ENCODE measurements around the gene NAT8.
"Not testable (repeated sequence)": the region's sequence is repeated elsewhere in the genome, so short reads cannot be mapped to it uniquely, and the experiment has no call there.

Gene NAT8

GRCh38 chr2:73611867-73612266, 30.4 kb downstream of the NAT8 start:
- Histone ChIP-seq H3K4me3 (ENCODE audit: low read length, poor library complexity, severe bottlenecking) (no peak overlapping the region), H3K4me1 (ENCODE audit: insufficient read depth, low read length, poor library complexity, severe bottlenecking) (no peaks in the 10 kb centered on the region), H3K9me2 (replicated peaks; ENCODE audit: low read depth, low read length) (no peaks in the 10 kb centered on the region), H2AFZ (ENCODE audit: low read length) (no peak overlapping the region), H3K27me3 (ENCODE audit: insufficient read depth, low read length, poor library complexity, severe bottlenecking) (no peaks in the 10 kb centered on the region), H3F3A (ENCODE audit: low read depth) (no peaks in the 10 kb centered on the region), H3K9me3 (ENCODE audit: insufficient read depth, low read depth, low read length) (no peaks in the 10 kb centered on the region), H4K20me1 (ENCODE audit: insufficient read depth, low read length, poor library complexity, severe bottlenecking) (no peaks in the 10 kb centered on the region), H3K79me2 (ENCODE audit: insufficient read depth, low read length) (no peaks in the 10 kb centered on the region), H3K9ac (ENCODE audit: low read depth, low read length, poor library complexity, severe bottlenecking) (no peak overlapping the region), H3K36me3 (ENCODE audit: insufficient read depth, low read length) (no peaks in the 10 kb centered on the region), H3K4me2 (ENCODE audit: low read depth, low read length, poor library complexity, severe bottlenecking) (no peak overlapping the region)
- no peak for TF ChIP-seq CTCF (conservative IDR thresholded peaks at IDR 0.05; ENCODE audit: low read length)
- no peak for TF ChIP-seq EZH2phosphoT487 (IDR thresholded peaks at IDR 0.05; ENCODE audit: borderline replicate concordance)

- Histone ChIP-seq H3F3A (ENCODE audit: low read depth) (no peaks in the 10 kb centered on the region), H4K20me1 (ENCODE audit: insufficient read depth, low read length, poor library complexity, severe bottlenecking) (no peaks in the 10 kb centered on the region), H3K9me3 (ENCODE audit: insufficient read depth, low read depth, low read length) (no peaks in the 10 kb centered on the region), H3K4me3 (ENCODE audit: low read length, poor library complexity, severe bottlenecking) (no peak overlapping the region), H3K9me2 (replicated peaks; ENCODE audit: low read depth, low read length) (no peaks in the 10 kb centered on the region), H3K79me2 (ENCODE audit: insufficient read depth, low read length) (no peaks in the 10 kb centered on the region), H3K9ac (ENCODE audit: low read depth, low read length, poor library complexity, severe bottlenecking) (no peak overlapping the region), H3K4me1 (ENCODE audit: insufficient read depth, low read length, poor library complexity, severe bottlenecking) (no peaks in the 10 kb centered on the region), H3K4me2 (ENCODE audit: low read depth, low read length, poor library complexity, severe bottlenecking) (no peak overlapping the region), H3K36me3 (ENCODE audit: insufficient read depth, low read length) (no peaks in the 10 kb centered on the region), H2AFZ (ENCODE audit: low read length) (no peak overlapping the region), H3K27me3 (ENCODE audit: insufficient read depth, low read length, poor library complexity, severe bottlenecking) (no peaks in the 10 kb centered on the region)
- no peak for TF ChIP-seq EZH2phosphoT487 (IDR thresholded peaks at IDR 0.05; ENCODE audit: borderline replicate concordance)
- TF ChIP-seq CTCF (conservative IDR thresholded peaks at IDR 0.05; ENCODE audit: low read length), result no peak
These were observed 31.0 kb downstream of the NAT8 start for GRCh38 chr2:73611193-73611592.

GRCh38 chr2:73610111-73610510, 32.1 kb downstream of the NAT8 start:
- no peaks in the 10 kb centered on the region for H3K9me2 ChIP-seq (replicated peaks; ENCODE audit: low read depth, low read length)
- H3K9me3 ChIP-seq (ENCODE audit: insufficient read depth, low read depth, low read length), result no peaks in the 10 kb centered on the region
- no peak overlapping the region for H3K4me2 ChIP-seq (ENCODE audit: low read depth, low read length, poor library complexity, severe bottlenecking)
- H3K9ac ChIP-seq (ENCODE audit: low read depth, low read length, poor library complexity, severe bottlenecking), result no peak overlapping the region
- no peaks in the 10 kb centered on the region for H3K36me3 ChIP-seq (ENCODE audit: insufficient read depth, low read length)
- no peak overlapping the region for H3K4me3 ChIP-seq (ENCODE audit: low read length, poor library complexity, severe bottlenecking)
- no peaks in the 10 kb centered on the region for H3K79me2 ChIP-seq (ENCODE audit: insufficient read depth, low read length)
- H4K20me1 ChIP-seq (ENCODE audit: insufficient read depth, low read length, poor library complexity, severe bottlenecking), result no peaks in the 10 kb centered on the region
- TF ChIP-seq CTCF (conservative IDR thresholded peaks at IDR 0.05; ENCODE audit: low read length), result no peak
- no peak for TF ChIP-seq EZH2phosphoT487 (IDR thresholded peaks at IDR 0.05; ENCODE audit: borderline replicate concordance)
- no peaks in the 10 kb centered on the region for H3K27me3 ChIP-seq (ENCODE audit: insufficient read depth, low read length, poor library complexity, severe bottlenecking)
- H2AFZ ChIP-seq (ENCODE audit: low read length), result no peak overlapping the region
- H3K4me1 ChIP-seq (ENCODE audit: insufficient read depth, low read length, poor library complexity, severe bottlenecking), result no peaks in the 10 kb centered on the region
- no peaks in the 10 kb centered on the region for H3F3A ChIP-seq (ENCODE audit: low read depth)

- not testable (repeated sequence) for H3K9ac ChIP-seq (ENCODE audit: low read depth, low read length, poor library complexity, severe bottlenecking); H4K20me1 ChIP-seq (ENCODE audit: insufficient read depth, low read length, poor library complexity, severe bottlenecking); H3K4me2 ChIP-seq (ENCODE audit: low read depth, low read length, poor library complexity, severe bottlenecking); H3F3A ChIP-seq (ENCODE audit: low read depth); H3K9me3 ChIP-seq (ENCODE audit: insufficient read depth, low read depth, low read length); H3K9me2 ChIP-seq (replicated peaks; ENCODE audit: low read depth, low read length); H3K79me2 ChIP-seq (ENCODE audit: insufficient read depth, low read length); H3K4me3 ChIP-seq (ENCODE audit: low read length, poor library complexity, severe bottlenecking); H2AFZ ChIP-seq (ENCODE audit: low read length); H3K27me3 ChIP-seq (ENCODE audit: insufficient read depth, low read length, poor library complexity, severe bottlenecking); H3K4me1 ChIP-seq (ENCODE audit: insufficient read depth, low read length, poor library complexity, severe bottlenecking)
- H3K36me3 ChIP-seq (ENCODE audit: insufficient read depth, low read length), result peaks cover 23% of the 10 kb centered on the region; the same call in 1 of the 2 replicates
These were observed 37.6 kb downstream of the NAT8 start for GRCh38 chr2:73604589-73604988.

- H4K20me1 ChIP-seq (ENCODE audit: insufficient read depth, low read length, poor library complexity, severe bottlenecking); H3K4me3 ChIP-seq (ENCODE audit: low read length, poor library complexity, severe bottlenecking); H3K4me2 ChIP-seq (ENCODE audit: low read depth, low read length, poor library complexity, severe bottlenecking): not testable (repeated sequence)
These were observed 39.1 kb downstream of the NAT8 start for GRCh38 chr2:73603099-73603588.

More at GRCh38 chr2:73603099-73603588, 39.1 kb downstream of the NAT8 start:
- not testable (repeated sequence) for H3K4me1 ChIP-seq (ENCODE audit: insufficient read depth, low read length, poor library complexity, severe bottlenecking); H3K27me3 ChIP-seq (ENCODE audit: insufficient read depth, low read length, poor library complexity, severe bottlenecking); H3K9ac ChIP-seq (ENCODE audit: low read depth, low read length, poor library complexity, severe bottlenecking); H3K79me2 ChIP-seq (ENCODE audit: insufficient read depth, low read length); H3K9me2 ChIP-seq (replicated peaks; ENCODE audit: low read depth, low read length); H2AFZ ChIP-seq (ENCODE audit: low read length); H3K9me3 ChIP-seq (ENCODE audit: insufficient read depth, low read depth, low read length); H3F3A ChIP-seq (ENCODE audit: low read depth)
- peaks cover 23% of the 10 kb centered on the region; the same call in 1 of the 2 replicates for H3K36me3 ChIP-seq (ENCODE audit: insufficient read depth, low read length)
